GM18498 (cell line): ENCODE results near the gene MAN2B1.
A peak's percentile ranks its signal among the peaks of the same experiment; 100 is the strongest.
"Not testable (repeated sequence)": the region's sequence is repeated elsewhere in the genome, so short reads cannot be mapped to it uniquely, and the experiment has no call there.

Source experiments
- ATAC-seq: cut with Tn5 transposase; IDR thresholded peaks from one replicate; pipeline ENCODE4 v1.9.1; 2021; ENCODE audit warnings: mild to moderate bottlenecking, moderate library complexity; ENCODE audit not compliant: unreplicated experiment

Gene MAN2B1

DNA sequence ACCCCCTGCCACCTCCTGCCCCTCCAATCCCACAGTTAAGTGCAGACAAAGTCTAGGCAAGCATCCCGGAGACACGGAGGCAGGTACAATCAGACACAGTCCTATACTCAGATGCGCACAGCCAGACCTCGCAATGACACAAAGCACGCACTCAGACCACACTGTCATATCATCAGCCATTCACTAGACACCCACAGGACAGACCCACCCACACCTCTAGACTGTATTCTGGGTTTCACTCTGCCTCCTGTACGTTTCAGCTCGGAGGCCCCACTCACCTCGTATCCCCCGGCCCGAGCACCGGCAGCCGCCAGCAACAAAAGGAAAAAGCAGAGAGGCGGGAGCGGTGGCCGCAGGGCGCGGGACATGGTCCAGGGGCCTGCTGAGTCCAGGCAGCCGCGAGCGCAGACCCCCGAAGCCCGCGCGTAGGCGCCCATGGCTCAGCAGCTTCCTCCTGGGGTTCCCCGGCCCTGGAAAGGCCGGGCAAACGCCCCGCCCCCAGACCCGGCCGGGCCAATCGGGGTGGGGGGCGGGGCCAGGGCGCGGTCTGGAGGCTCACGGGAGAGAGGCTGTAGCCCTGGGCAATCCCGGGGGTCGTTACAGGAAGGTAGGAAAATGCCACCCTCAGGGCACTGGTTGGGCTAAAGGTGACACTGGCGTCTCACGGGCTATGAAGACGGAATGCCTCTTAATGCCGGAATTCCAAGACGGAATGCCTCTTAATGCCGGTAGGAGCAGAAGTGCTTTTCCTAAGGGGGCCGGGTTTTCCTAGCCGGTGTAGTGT is at the start of gene MAN2B1, which contains the start of gene WDR83:
Gene MAN2B1, minus strand, starts transcription at position 478 of the 784 bp plus-strand sequence. Its CDS starts 41 bp downstream, at position 437.
Gene WDR83, plus strand, starts transcription at position 543 of the 784 bp plus-strand sequence. CDS start 2,984 bp downstream, outside the sequence.
- peak; percentile 57 for ATAC-seq

GRCh38 chr19:12715929-12716328 is 49.4 kb upstream of the MAN2B1 start:
- no peak for ATAC-seq

GRCh38 chr19:12715102-12715501 is 48.6 kb upstream of the MAN2B1 start:
- ATAC-seq, result no peak

DNA sequence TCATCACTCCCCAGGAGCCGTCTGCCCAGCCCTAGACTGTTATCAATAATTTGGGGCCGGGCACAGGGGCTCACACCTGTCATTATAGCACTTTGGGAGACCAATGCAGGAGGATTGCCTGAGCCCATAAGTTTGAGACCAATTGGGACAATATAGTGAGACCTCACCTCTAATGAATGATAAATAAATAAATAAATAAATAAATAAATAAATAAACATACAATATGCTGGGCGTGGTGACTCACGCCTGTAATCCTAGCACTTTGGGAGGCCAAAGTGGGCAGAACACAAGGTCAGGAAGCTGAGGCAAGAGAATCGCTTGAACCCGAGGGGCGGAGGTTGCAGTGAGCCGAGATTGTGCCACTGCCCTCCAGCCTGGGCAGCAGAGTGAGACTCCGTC is 46.8 kb upstream of the MAN2B1 start:
- not testable (repeated sequence) for ATAC-seq

GRCh38 chr19:12712077-12712476 is 45.5 kb upstream of the MAN2B1 start:
- ATAC-seq, result not testable (repeated sequence)

DNA sequence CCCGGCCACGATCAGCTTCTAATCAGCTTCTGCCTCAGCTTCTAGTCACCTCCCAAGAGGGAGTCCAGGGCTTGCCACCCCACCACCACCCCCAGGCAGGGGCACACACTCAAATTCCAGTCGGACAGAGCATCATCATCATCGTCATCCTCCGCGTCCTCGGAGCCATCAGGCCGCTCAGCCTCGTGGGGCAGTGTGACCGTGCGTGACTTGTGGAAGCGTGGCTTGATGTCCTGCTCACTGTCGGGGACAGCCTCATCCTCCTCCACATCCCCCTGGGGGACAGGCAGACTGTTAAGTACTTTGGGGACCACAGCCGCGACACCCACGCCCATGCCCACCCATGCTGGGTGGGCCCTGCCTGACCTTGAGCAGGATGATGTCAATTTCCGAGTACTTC is 44.6 kb upstream of the MAN2B1 start:
- ATAC-seq, result no peak

- no peak for ATAC-seq
Measured at GRCh38 chr19:12708641-12709040, 42.1 kb upstream of the MAN2B1 start.

DNA sequence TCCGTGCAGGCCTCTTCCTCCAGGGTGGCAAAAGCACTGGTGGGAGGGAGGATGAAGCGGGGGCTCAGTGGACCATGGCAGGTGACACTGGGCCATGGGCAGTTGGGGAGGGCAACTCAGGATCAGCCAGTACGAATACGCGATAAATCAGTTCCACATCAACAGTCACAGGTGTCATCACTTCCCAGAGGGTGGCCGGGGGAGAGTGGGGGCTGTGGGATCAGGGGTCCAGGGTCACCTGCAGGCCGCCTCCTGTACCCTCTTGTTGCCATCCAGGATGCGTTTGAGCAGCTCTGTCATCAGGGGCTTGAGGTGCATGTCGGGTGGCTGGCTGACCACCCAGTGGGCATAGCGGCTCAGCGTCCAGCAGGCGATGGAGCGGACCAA is 39.8 kb upstream of the MAN2B1 start:
- no peak for ATAC-seq

DNA sequence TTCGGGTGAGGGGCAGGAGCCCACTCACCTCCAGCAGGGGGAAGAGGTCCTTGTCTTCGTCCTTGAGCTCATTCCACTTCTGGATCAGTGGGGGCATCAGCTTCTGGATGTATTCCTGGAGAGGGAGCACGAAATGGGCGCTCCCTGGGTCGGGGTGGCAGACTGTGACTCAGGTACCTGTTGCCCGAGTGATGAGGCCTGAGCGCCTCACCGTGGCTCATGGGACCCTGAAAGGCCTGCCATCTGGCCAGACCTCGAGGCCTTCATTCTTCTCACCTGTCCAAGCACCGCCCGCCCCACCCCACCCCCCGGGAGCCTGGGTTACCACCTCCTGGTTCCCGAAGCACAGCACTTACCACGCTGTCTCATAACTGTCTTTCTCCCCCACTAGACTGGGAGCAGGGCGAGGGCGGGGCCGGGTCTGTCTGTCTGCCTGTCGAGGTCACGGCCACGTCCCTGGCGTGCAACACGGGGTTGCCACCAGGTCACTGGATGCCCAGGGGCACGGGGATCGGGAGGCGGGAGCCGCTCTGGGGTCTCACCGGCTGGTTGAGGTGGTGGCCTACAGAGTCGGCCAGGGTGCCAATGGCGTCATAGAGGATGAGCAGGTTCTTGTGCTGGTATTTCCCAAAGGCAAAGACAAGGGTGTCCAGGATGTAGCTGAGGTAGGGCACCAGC is 39.3 kb upstream of the MAN2B1 start:
- no peak for ATAC-seq

DNA sequence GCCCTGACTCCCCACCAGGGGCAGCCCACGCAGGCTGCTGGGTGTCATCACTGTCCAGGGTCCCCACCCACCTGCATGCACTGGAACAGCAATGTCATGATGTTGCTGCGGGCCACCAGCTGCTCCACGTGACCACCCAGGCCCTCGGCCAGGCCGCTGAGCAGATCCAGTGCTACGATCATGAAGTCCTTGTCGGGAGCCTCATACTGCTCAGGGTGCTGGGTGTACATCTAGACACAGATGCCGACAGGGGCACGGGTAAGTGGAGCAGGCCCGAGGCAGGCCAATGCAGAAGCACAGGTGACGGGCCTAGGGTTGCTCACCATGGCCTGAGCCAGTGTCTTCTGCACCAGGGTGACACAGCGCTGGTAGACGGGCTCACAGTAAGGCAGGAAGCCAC is 38.6 kb upstream of the MAN2B1 start:
- ATAC-seq, result no peak

DNA sequence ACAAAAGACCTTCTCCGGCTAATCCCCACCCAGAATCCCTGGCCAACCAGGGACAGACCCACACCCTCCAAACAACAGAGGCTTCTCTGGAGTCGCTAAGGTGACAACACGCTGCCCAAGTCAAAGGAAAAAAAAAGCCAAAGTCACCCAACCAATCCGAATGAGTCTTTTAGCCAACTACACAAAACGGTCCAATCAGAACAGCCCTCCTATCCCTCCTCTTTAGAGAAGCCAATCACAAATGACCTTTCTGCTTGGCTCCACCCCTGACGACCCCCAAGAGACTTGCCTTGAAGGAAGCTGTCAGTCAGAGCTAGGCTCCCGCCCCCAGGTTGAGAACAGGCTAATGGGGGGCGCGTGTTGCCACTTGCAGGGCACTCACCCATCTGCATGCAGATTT is 36.5 kb upstream of the MAN2B1 start:
- no peak for ATAC-seq

- no peak for ATAC-seq
Measured at GRCh38 chr19:12701596-12702282, 35.2 kb upstream of the MAN2B1 start.

DNA sequence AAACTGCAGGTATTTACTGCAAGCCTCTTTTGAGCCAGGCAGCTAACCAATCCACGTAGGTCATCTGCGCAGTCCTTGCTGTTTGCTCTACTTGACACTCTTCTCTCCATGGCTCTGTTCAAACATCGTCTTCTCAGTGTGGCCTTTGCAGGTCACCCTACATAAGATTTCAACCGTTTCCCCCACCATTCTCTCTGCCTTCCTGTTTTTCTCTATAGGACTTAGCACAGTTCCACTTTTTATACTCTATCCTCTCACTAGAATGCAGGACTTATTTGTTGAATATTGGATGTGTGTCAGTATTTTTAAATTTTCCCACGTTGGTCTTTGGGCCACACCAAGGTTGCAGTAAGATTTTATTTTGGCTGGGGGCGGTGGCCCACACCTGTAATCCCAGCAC is 31.6 kb upstream of the MAN2B1 start:
- ATAC-seq, result no peak

DNA sequence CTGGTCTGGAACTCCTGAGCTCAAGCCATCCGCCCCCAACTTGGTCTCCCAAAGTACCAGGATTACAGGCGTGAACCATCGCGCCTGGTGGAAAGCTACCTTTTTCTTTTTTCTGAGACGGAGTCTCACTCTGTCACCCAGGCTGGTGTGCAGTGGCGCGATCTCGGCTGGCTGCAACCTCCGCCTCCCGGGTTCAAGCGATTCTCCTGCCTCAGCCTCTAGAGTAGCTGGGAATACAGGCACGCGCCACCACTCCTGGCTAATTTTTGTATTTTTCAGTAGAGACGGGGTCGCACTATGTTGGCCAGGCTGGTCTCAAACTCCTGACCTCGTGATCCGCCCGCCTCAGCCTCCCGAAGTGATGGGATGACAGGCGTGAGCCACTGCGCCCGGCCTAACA is 30.9 kb upstream of the MAN2B1 start:
- ATAC-seq, result not testable (repeated sequence)

GRCh38 chr19:12696366-12697335 is 30.1 kb upstream of the MAN2B1 start, which contains the start of gene FBXW9:
Gene FBXW9, minus strand, starts transcription at chr19:12696631. Its CDS starts 50 bp downstream, at chr19:12696581.
- ATAC-seq, result peak; percentile 75

DNA sequence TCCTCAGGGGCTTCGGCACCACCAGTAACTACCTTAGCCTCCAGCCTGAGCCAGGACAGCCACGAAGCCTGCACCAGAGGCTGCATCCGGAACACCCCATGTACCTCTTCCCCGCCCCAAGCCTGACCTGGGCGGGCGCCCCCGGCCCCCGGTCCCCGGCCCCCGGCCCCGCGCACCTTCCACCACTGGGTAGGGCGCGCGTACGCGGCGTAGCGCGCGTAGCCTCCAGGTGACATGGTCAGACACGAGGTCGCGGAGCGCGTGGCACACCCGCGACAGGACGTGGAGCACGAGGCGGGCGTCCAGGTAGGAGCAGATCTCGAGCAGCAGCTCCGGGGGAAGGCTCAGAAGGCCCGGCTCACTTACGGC is 29.4 kb upstream of the MAN2B1 start:
- peak; percentile 26 for ATAC-seq

GRCh38 chr19:12695514-12695913 is 29.0 kb upstream of the MAN2B1 start:
- no peak for ATAC-seq

DNA sequence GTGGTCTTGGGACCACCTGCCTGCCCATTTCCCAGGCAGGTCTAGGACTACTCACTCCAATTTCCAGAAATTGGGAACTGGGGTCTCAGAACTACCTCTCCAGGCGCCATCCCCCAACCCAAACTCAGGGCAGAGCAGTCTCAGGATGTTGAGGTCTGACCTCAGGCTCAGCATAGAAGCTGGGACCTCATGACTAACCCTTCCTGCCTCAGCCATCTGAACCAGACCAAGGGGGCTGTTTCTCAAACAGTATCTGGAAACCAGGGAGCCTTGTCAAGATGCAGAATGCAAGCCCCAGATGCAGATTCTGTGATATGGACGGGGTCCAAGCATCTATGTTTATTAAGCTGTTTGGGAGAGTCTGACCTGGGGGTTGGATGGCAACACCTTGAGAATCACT is 28.6 kb upstream of the MAN2B1 start:
- no peak for ATAC-seq

DNA sequence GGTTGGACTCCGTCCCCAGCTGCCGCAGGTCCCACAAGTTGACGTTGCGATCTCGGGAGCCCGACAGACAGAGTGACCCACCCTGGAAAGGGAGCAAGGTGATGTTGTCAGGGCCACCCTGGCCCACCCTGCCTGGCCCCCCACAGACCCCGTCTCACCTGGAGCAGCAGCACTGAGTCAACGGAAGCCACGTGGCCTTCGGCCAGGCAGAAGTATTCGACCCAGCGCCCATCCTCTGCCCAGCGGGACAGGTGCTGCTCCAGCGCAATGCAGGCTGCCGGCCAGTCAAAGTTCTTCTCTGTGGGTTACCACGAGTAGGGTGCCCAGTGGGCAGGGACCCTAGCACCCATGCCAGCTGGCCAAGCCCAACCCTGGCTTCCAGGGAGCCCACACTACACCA is 28.1 kb upstream of the MAN2B1 start:
- ATAC-seq, result no peak

- ATAC-seq, result no peak
Measured at GRCh38 chr19:12692960-12693359, 26.4 kb upstream of the MAN2B1 start.
